Putamen (tissue), 1 donor: Measurements from ENCODE around the gene RYR3.
A peak's percentile ranks its signal among the peaks of the same experiment; 100 is the strongest.

Experiments
- DNase-seq: peaks from one replicate; pipeline ENCODE4 v3.0.0-alpha.2; 2016; ENCODE audit warnings: low spot score

RYR3 gene

DNA sequence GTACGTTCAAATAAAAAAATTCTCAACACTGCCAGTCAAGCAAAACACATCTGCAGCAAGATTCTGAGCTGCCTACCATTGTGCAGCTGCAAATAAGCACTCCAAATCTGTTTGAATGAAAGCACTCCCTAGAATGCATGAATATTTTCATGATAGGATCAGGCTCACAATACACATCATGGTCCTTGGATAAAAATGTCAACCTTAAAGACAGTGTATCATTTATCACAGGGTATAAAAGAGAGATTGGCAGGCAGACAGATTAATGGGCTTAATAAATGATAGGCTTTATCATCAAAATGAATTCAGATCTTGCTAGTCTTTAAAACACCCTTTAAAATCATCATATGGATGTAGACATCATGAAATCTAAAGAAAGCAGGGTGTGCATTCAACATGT is 9.2 kb downstream of the RYR3 start:
- DNase-seq = no peak

DNA sequence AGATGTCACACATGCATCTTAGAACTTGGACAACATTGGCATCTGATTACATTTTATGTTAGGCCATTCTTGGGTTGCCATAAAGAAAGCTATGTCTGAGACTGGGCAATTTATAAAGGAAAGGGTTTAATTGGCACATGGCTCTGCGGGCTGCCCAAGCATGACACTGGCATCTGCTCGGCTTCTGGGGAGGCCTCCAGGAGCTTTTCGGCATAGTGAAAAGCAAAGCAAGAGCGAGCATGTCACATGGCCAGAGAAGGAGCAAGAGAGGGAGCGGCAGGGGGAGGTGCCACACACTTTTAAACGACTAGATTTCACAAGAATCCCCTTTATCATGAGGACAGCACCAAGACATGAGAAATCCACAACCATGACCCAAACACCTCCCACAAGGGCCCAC is 11.3 kb downstream of the RYR3 start:
- DNase-seq = no peak

GRCh38 chr15:33324609-33325008 is 13.8 kb downstream of the RYR3 start:
- DNase-seq = no peak

DNA sequence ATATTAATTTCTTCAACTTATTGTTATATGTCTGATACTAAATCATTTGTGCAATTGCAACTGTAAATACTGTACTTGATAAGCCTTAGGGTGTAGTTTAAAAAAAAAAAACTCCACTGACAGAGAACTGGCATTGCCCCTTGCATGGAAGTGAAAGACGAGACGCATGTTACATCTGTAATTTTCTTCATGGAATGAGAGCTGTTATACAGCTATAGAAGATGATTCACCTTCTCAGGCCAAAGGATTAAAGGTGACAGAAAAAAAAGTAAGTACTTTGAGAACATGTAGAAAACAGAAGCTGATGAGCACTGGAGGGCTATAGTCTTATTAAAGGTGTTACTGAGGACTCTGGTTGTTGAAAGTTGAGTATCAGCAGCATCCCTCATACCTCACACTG is 16.1 kb downstream of the RYR3 start:
- no peak for DNase-seq

- DNase-seq = no peak
Observed at GRCh38 chr15:33328106-33328505, 17.3 kb downstream of the RYR3 start.

DNA sequence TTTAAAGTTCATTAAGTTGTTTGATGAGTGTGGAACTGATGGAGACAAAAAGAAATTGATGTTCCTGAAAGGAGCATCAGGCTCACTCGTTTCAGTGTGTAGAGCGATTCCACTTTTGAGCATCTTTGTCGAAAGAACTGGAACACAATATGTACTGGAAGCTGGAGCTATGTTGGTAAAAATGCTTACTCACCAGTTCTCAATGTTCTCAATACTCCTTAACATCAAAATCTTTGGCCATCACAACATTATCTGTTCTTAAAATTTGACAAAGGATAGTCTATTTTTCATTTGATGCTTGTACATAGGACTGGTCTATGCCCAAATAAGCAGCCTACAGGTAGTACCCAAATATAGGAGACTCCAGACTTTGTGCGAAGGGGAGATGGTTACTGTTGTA is 18.7 kb downstream of the RYR3 start:
- DNase-seq = no peak

GRCh38 chr15:33330931-33331330 is 20.2 kb downstream of the RYR3 start:
- DNase-seq = no peak

- DNase-seq = peak; percentile 56
Observed at GRCh38 chr15:33341953-33342352, 31.2 kb downstream of the RYR3 start.

GRCh38 chr15:33343275-33343674 is 32.5 kb downstream of the RYR3 start:
- DNase-seq = peak; percentile 52

GRCh38 chr15:33344111-33344510 is 33.3 kb downstream of the RYR3 start:
- no peak for DNase-seq

- DNase-seq = no peak
Observed at GRCh38 chr15:33344530-33344929, 33.8 kb downstream of the RYR3 start.

GRCh38 chr15:33354411-33354810 is 43.6 kb downstream of the RYR3 start:
- peak; percentile 64 for DNase-seq

- no peak for DNase-seq
Observed at GRCh38 chr15:33357845-33358244, 47.1 kb downstream of the RYR3 start.

GRCh38 chr15:33358306-33358705 is 47.5 kb downstream of the RYR3 start:
- no peak for DNase-seq

DNA sequence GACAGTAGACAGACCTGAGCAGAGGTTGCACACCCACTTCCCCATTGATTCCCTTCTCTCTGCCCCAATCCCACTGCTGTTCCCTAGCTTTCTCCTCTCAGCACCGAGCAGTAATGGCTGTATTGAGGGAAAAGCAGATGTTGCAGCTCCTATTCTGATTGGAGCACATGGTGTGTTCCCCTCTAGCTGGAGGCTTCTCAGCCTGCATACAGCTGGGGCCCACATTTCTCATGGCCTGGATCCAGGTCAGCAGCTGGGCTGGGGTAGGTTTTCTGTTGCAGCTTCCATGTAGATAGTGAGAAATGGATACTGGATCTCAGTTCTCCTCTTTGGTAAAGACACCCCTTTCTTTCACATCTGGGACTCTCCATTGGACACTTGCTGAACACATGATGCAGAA is 50.1 kb downstream of the RYR3 start:
- no peak for DNase-seq

DNA sequence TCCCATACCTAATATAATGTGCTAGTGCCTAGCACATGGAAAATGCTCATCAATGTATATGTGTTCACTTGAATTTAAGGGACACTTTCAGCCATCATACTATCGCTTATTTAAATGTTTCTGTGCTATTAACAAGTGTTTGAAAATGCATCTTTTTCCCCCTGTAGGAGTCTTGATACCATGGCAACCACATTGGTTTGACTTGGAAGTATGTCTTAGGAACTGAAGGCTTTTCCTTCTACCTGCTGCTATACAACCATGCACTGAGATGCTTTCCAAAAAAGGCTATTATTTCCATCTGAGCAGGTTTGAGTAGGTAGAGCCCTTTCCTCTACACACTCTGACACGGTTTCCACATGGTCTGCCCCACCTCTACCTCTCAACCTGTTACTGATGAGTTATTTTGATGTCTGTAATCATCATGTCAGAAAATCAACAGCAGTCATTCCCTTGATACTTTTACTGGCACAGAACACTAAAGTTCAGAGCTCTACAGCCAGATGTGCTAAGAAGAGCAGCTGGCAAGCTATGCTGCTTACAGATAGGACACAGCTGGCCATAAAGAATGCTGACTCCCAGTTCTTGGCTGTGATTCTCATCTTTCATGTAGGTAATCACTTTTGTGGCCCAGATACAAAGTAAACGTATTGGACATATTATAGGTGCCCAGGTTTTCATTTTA is 59.3 kb downstream of the RYR3 start:
- DNase-seq = no peak

- no peak for DNase-seq
Observed at GRCh38 chr15:33370623-33371020, 59.9 kb downstream of the RYR3 start.

- DNase-seq = no peak
Observed at GRCh38 chr15:33371159-33371558, 60.4 kb downstream of the RYR3 start.

GRCh38 chr15:33374226-33374914 is 63.6 kb downstream of the RYR3 start:
- no peak for DNase-seq

DNA sequence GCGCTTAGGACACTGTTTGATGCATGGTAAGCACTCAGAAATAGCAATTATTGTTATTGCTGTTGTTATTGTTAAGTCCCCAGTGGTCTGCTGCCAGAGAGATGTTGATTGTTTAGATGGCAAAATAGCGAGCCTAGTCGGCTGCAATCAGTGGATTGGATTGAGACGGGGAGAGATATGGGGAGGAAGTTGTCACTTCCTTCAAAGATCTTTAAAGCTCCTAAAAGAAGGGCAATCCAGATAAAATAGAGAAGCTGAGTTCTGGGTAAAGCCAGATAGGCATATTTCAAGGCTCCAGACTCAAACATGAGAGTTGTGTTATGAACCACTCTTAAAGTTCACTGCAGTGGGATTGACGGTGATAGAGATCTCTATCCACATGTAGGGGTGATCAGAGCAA is 64.5 kb downstream of the RYR3 start:
- DNase-seq = no peak

- no peak for DNase-seq
Observed at GRCh38 chr15:33377204-33377603, 66.4 kb downstream of the RYR3 start.

DNA sequence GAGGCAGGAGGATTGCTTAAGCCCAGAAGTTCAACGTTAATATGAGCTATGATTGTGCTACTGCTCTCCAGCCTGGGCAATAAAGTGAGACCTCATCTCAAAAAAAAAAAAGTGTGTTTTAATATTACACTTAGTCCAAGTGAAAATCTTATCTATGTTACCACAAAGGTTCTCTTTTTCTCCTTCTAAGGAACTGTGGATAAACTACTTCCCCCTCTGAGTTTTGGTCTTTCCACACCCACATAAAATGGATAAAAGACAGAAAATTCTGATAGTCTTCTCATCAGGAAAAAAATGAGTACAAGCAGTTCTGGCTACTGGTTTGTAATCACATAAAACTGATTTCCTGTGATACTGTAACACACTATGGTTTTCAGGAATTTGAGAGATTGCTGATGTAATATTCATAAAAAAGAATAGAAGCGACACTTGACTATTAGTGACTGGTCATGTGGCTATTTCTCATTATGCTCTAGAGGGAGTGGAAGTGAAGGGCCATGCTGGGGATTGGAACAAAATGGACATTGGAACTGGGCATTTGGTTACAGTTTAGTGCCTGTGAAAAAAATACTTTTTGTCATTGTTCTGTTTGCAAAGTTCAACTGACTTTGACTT is 68.2 kb downstream of the RYR3 start:
- DNase-seq = no peak

DNA sequence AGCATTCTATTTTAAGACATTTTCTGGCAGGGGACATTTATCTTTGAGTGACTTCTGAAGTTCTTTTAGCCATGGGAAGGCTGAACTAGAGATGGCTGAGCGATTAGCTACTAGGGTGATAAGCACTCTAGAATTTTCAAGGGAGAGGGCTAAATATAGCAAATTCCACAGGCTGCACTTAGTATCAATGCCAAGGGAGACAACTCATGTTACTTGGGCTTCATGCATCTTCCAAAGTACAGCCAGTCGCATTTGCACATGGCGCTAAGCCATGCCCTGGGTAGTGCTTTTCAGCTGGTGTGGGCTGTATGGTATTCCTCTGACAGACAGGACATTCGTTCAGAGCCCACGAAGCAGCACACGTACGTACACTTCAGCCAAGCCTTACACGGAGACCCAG is 69.6 kb downstream of the RYR3 start:
- no peak for DNase-seq

GRCh38 chr15:33382491-33382890 is 71.7 kb downstream of the RYR3 start:
- DNase-seq = no peak
